T47D (cell line): ENCODE data around the gene NHSL2.

ENCODE experiments used
- DNase-seq, 2 experiments: peaks; one replicate each; pipeline versions ENCODE4 v3.0.0 to v3.0.0-alpha.2; 2011 to 2012; ENCODE audit warnings: low read depth in 1 of 2, low spot score in 1 of 2
- JUND ChIP-seq: IDR thresholded peaks from 2 replicates; pipeline ENCODE4 v1.6.1; 2012; ENCODE audit warnings: low read depth
- in situ Hi-C: cut with HindIII; loops from 2 replicates; pipeline ENCODE4 v1.10.0; 2016; ENCODE audit warnings: low sequenced_read_pairs, low pct_unique_long_range_greater_than_20kb

NHSL2 gene

DNA sequence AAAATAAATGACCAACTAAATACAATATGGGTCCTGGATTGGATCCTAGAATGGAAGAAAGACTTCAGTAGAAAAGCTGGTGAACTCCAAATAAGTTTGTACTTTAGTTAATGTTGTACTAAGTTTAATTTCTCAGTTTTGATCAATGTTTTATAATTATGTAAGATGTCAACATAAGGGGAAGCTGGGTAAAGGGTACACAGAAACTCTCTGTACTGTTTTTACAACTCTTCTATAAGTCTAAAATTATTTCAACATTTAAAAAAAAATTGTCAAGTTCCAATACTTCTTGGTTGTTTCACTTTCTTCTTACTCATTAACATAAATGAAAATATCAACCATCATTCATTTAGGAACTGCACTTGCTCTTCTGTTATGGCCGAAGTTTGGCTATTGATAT lies 88.9 kb downstream of the NHSL2 start:
- in situ Hi-C loops: no loop called here
- TF ChIP-seq JUND: no peak
- DNase-seq: no peak

DNA sequence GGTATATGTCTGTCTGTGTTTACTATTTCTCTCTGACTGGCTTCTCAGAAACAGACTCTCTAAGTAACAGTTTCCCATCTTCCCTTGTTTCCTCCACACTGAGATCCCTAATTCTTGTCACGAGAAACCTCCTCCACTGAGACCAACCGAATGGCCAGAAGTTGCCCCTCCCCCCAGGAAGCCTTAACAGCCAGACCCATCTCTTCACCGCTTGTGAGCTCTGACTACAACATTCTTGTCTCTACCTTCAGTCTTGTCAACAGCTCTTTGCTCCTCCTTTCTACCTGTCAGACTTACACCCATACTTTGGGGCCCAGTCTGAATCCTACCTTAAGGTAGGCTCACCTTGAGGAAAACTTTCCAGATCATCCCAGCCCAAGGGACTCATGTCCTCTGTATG lies 90.8 kb downstream of the NHSL2 start:
- DNase-seq: no peak
- no peak for TF ChIP-seq JUND
- in situ Hi-C loops: no loop called here

DNA sequence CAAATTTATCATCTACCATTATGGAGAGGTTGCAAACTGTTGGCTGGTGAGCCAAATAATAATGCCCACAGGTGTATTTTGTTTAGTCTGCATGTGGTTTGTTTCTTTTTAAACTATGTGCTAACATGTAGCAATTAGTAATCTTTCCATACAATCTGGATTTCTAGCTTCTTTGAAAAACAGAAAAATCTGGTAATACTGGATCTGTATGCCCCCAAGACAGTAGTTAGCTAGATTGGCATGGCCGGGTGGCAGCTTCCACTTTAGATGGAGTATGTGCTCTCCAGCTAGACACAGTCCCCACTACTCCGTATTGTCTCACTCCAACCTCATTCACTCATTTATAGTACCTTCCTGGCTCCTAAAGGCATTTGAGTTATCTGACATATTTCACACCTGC lies 91.3 kb downstream of the NHSL2 start:
- peak in 1 of 2 experiments; percentile 61 for DNase-seq
- in situ Hi-C loops: no loop called here
- no peak for TF ChIP-seq JUND

DNA sequence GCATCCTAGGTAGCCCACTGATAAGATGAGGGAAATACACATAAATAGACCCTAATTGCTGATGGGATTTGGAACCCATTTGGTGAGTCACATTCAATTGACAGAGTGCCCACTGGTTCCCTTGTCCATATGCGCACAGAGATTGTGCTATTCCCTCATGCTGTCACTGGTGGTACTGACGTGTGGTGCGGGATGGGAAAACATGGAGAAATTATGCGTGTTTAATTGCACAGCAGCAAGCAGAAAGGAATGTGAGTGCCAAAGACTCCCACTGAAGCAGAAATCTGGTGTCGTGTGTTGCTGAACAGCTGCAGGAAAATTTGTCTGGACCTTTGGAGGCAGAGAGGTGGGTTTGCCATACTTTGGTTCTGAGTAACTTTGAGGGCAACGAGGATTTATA lies 92.2 kb downstream of the NHSL2 start:
- no peak for DNase-seq
- in situ Hi-C loops: no loop called here
- no peak for TF ChIP-seq JUND

DNA sequence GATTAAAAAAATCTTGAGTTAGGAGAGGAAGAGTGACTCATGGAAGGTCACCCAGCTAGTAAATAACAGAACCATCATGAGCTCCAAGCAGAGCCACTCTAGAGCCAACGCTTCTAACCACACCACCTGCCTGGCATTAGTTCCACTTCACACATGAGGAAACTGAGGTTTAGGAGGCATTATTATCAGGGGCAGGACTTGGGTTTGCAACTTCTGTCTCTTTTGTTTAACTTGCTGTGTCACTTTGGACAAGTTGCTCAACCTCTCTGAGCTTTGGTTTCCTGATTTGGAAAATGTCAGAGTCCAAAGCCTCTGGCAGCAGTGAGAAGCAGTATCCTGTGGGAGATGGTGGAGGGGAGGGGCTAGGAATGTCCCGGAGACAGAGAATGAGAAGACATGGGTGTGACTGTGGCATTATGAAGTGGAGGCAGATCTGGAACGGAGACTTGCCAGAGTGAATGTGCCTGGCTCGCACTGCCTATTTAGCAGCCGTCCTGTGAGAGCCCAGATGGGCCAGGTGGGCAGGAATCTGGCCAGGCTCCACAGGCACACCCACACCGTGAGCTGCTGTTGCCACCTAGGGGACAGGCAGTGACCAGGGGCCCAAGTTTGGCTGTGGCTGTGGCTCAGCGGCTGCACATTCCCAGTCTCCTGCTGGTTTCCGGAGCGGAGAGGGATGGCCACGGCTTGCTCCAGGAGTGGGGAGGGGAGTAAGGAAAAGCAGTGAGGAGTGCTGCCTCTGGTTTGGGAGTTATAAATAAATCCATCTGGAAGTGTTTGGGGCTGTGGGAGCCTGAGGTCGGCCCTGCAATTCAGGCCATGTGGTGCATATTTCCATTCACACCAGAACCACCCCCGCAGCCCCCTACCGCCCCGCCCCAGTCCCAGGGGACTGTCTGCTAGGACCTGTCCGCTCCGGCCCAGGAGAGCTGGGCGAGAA lies 93.4 kb downstream of the NHSL2 start:
- no peak for DNase-seq
- in situ Hi-C loops: no loop called here
- no peak for TF ChIP-seq JUND

DNA sequence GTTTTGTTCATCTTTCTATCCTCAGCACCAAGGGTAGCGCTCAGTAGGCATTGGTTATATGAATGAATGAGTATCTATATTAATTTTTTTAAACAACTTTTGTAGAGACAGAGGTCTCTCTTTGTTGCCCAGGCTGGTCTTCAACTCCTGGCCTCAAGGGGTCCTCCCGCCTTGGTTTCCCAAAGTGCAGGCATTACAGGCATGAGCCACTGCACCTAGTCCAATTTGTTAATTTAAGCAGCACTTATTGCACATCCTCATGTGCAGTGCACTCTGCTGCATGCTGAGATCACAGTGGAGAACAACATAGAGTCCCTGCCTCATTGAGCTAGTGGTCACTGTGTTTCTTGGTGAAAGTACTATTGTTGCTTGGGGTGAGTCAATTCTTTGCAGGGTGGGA lies 94.4 kb downstream of the NHSL2 start:
- no peak for DNase-seq
- TF ChIP-seq JUND: no peak
- in situ Hi-C loops: no loop called here

DNA sequence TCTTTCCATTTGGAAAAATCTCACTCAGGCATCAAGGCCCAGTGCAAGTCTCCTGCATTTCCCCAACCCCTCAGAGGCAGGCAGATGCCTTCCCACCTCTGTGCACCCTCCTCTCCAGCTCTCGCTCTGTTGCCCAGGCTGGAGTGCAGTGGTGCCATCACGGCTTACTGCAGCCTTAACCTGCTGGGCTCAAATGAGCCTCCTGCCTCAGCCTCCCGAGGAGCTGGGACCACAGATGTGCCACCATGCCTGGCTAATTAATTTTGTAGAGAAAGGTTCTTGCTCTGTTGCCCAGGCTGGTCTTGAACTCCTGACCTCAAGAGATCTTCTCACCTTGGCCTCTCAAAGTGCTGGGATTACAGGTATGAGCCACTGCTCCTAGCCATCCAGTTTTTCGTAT lies 95.8 kb downstream of the NHSL2 start:
- in situ Hi-C loops: no loop called here
- no peak for TF ChIP-seq JUND
- no peak for DNase-seq

DNA sequence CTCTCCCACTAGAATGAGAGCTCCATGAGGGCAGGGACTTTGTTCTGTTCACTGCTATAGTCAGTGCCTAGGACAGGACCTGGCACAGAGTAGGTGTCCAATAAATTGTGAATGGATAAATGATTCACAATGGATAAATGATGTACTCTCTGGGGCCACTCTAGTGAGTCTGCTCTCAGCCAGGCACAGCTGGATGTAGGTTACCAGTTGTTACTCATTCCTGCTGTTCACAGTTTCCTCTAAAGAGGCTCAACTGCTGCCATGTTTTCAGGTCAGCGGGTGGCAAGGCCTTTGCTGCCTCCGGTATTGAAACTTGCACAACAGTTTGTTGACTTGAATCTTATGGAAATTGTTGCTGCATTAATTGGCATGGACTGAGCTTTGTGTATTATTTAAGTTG lies 99.1 kb downstream of the NHSL2 start:
- no peak for TF ChIP-seq JUND
- DNase-seq: no peak
- in situ Hi-C loops: no loop called here

DNA sequence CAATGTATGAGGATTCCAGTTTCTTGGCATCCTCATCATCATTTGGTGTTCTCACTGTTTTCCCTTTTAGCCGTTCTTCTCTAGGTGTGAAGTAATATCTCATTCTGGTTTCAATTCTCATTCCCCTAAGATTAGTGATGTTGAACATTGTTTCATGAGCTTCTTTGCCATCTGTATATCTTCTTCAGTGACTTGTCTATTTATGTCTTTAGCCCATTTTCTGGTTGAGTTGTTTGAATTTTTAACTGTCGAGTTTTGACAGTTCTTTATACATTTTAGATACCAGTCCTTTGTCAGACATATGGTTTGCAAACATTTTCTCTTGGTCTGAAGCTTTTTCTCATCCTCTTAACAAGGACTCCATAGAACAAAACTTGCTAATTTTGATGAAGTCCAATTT lies 101.1 kb downstream of the NHSL2 start:
- DNase-seq: no peak
- in situ Hi-C loops: no loop called here

DNA sequence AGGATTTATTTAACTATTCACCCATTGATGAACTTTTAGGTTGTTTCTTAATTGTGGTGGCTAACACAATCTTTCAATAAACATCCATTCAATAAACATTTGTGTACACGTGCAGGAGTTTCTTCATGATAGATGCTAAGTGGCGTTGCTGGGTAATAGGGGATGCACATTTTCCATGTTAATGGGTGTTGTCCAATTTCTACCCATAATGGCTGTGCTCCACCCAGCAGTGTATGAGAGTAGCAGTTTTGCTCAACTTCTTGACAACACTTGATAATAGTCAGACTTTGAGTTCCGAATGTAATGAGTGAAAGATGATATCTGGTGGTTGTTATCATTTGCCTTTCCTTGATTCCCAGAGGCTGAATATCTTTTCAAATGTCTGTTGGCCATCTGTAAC lies 104.7 kb downstream of the NHSL2 start:
- TF ChIP-seq JUND: no peak
- in situ Hi-C loops: no loop called here
- DNase-seq: no peak

More for the DNA sequence above, 101.1 kb downstream of the NHSL2 start:
- TF ChIP-seq JUND: no peak

DNA sequence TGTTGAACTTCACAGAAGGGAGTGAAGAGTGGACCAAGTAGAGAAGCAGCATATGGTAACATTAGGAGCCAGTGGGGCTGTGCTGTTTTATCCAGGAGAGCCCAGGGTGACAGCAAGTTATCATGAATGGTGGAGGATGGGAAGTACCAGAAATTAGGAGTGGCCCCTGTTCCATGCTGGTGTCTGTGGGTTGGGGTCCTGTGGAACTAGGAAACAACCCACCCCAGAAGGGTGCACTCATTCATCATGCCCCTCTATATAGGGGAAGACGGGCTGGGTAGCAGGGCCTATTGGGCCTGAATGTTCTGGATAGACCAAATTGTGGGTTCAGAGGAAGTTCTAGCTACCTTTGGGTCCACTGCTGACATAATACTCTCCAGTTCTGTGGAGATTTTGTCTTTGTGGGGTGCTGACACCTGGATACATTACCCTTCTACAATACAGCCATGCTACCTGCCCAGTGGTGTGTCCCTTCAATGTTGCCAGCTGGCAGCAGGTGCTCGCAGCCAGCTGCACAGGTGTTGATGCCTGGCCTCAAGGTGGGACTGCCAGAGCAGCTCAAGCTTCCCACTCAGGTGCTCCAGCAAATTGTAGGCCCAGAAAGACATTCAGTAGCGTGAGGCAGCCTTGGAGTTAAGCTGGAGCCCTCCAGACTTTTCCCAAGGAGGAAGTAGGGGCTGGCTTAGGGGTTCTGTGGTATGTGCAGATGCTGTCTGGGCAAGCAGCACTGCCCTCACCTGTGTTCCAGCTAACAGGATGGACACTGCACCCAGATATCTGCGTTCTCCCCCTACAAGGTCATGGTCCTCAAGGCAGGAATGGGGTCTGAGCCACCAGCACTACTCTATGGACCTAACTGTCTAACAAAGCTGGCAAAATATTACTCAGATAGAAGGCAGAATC lies 106.5 kb downstream of the NHSL2 start:
- in situ Hi-C loops: no loop called here
- TF ChIP-seq JUND: no peak
- no peak for DNase-seq

DNA sequence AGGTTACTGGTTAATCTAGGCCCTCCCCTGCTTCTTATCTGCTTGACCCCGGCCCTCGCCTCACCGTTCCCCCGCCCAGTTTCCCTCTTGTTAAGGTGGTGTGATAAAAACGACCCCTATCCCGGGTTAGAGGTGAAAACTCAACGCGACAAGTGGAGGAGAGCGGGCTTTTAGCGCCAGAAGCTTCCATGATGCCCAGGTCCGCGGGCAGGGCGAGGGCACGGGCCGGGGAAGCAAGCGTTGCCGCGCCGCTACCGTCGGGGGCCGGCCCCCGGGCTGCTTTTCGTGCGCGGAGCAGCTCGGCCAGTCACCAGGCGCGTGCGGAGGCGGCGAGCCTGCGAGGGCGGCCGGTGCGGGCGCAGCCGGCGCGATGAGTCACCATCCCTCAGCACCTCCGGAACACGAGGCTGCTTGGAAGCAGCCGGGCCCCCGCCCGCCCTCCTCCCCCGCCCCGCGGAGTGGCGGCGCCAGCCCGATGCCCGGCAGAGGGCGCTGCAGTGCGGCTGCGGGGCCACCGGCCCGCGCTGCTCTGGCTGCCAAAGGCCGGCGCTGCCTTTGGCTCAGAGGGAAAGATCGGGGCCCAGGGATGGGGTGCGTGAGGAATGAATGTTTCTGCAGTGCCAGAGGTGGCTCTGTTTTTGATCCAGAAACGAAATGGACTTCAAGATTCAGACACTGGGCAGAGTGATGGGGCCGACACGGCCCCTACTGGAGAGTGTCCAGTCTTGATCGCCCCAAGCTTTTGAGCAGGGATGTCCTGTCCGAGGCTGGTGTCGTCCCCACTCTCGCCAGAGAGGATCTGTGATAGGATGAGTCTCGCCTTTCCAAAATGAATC lies 107.8 kb downstream of the NHSL2 start:
- no peak for TF ChIP-seq JUND
- peak; percentile 53 to 71 for DNase-seq
- in situ Hi-C loops: no loop called here
